Activated naive CD4-positive, alpha-beta T cell treated with anti-CD3 and anti-CD28 coated beads for 36 hours (primary cell): ENCODE results near the gene CCDC71. TPM values are rescaled to one million over a fixed set of nuclear protein-coding genes. Genes with fewer than 3 reads are reported as not detected.
A peak's percentile ranks its signal among the peaks of the same experiment; 100 is the strongest.

Experiments
- CTCF ChIA-PET: fragments of 350-600 bp; sonication (Branson Sonifier 250); formaldehyde crosslinking; loops from one replicate; lab custom pipeline; 2021; ENCODE audit warnings: antibody characterized with exemption; lab: Charles Lee
- DNase-seq: peaks from one replicate; pipeline ENCODE4 v3.0.0-alpha.2; 2020
- H3K27ac Mint-ChIP-seq: one replicate; pipeline ENCODE4 v1.8.0; 2021; ENCODE audit warnings: mild to moderate bottlenecking, mixed read lengths
- H3K27me3 Mint-ChIP-seq: one replicate; pipeline ENCODE4 v1.8.0; 2021; ENCODE audit warnings: low read depth, mixed read lengths
- H3K36me3 Mint-ChIP-seq: one replicate; pipeline ENCODE4 v1.8.0; 2021; ENCODE audit warnings: low read depth, mixed read lengths
- H3K4me1 Mint-ChIP-seq: one replicate; pipeline ENCODE4 v1.8.0; 2021; ENCODE audit warnings: low read depth, mixed read lengths
- H3K4me3 Mint-ChIP-seq: one replicate; pipeline ENCODE4 v1.8.0; 2021; ENCODE audit warnings: mild to moderate bottlenecking, moderate library complexity, mixed read lengths
- H3K9me3 Mint-ChIP-seq: one replicate; pipeline ENCODE4 v1.8.0; 2021; ENCODE audit warnings: mixed read lengths
- intact Hi-C: fragments of 100-400 bp; cut with micrococcal nuclease; formaldehyde crosslinking; loops from one replicate; pipeline ENCODE4 v1.15.1; 2023
- total RNA-seq, 2 experiments: library from RNA; stranded (reverse); gene quantifications; one replicate each; pipeline ENCODE4 v1.2.3, GENCODE V29; 2021

Gene CCDC71
- total RNA-seq, 2 experiments from 2014 or later = 11.8 to 12.8 TPM

DNA sequence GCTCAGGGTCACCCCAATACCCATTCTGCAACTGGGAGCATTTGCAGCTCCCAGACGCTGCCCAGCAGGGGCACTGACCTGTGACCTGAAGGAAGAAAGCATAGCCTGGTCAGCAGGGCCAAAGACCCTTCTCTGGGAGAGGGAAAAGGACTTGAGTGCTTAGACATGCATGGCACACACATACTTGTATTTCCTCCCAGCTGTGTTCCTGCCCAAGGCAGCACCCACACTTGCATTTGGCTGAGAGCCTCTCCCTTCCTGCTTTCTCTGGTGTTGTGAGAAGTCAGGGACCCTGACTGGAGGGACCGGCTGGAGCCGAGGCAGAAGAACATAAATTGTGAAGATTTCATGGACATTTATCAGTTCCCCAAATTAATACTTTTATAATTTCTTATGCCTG, 26.1 kb downstream of the CCDC71 start:
- no peak overlapping the region for H3K27ac Mint-ChIP-seq
- H3K4me1 Mint-ChIP-seq = no peaks in the 10 kb centered on the region
- H3K36me3 Mint-ChIP-seq = no peaks in the 10 kb centered on the region
- intact Hi-C loops = no loop called here
- no peaks in the 10 kb centered on the region for H3K27me3 Mint-ChIP-seq
- CTCF ChIA-PET = no interaction called here
- no peaks in the 10 kb centered on the region for H3K9me3 Mint-ChIP-seq
- DNase-seq = no peak
- H3K4me3 Mint-ChIP-seq = no peak overlapping the region

DNA sequence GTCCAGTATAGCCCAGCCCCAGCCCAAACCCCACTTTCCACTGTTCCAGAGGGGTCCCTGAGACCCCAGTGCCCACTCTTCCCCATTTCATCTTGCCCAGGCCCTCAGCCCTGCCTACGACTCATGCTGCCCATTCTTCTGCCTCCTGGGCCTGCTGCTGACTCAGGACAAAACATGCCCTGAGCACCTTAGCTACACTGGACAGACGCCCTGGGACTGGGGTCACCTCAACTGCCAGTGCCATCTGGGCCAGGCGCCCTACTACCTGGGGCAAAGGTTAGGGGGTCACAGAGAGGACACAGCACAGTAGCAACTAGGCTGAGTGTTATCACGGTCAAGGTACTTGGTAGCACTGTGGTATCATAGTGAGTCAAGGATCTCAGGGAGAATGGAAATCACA, 30.6 kb downstream of the CCDC71 start:
- intact Hi-C loops = no loop called here
- CTCF ChIA-PET = interaction anchor here (1.3 kb wide), 1 partner anchor 15 kb away, joined by 4 read pairs; the partner anchor contains the start of gene USP19
- no peaks in the 10 kb centered on the region for H3K4me1 Mint-ChIP-seq
- peaks cover 20% of the 10 kb centered on the region for H3K27me3 Mint-ChIP-seq
- no peaks in the 10 kb centered on the region for H3K36me3 Mint-ChIP-seq
- no peak overlapping the region for H3K4me3 Mint-ChIP-seq
- no peaks in the 10 kb centered on the region for H3K9me3 Mint-ChIP-seq
- H3K27ac Mint-ChIP-seq = no peak overlapping the region
- no peak for DNase-seq

DNA sequence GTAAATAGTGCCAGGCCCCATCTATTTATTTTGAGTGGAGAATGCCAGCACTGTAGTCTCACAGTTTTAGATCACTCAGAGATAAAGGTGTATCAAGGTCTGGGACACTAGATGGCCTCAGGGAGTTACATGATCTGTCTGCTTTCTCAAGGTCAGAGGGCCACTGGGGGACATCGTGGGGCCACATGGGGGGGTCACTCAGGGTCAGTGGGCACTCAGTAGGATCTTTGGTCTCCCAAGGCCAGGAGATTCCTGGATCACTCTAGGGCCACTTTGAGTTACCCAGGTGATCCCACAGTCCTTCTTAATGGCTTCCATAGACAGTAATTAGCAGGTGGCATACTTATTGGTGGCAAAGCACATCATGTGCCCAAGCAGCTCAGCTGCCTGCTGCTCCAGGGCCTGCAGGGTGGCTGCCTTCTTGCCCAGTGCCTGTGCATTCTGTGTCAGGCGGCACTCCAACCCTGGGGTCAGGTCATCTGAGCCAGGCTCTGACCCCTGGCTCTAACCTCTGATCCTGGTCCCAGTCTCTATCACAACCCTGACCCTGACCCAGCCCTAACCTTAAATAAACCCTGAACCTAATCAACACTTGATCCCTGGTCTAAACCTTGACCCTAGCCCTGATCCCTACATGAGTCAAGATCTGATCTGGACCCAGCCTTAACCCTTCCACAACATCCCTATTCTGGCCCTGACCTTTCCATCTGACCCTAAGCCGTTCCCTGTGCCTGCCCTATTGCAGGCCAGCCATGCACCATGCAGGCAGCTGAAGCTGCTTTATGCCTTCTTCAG, 31.5 kb downstream of the CCDC71 start:
- DNase-seq = no peak
- Mint-ChIP-seq H3K36me3 (no peaks in the 10 kb centered on the region), H3K27ac (no peak overlapping the region), H3K4me1 (no peaks in the 10 kb centered on the region), H3K4me3 (no peak overlapping the region), H3K9me3 (no peaks in the 10 kb centered on the region), H3K27me3 (peaks cover 20% of the 10 kb centered on the region)
- intact Hi-C loops = no loop called here
- CTCF ChIA-PET = interaction anchor here (1.3 kb wide), 1 partner anchor 14 kb away, joined by 4 read pairs; the partner anchor contains the start of gene USP19

DNA sequence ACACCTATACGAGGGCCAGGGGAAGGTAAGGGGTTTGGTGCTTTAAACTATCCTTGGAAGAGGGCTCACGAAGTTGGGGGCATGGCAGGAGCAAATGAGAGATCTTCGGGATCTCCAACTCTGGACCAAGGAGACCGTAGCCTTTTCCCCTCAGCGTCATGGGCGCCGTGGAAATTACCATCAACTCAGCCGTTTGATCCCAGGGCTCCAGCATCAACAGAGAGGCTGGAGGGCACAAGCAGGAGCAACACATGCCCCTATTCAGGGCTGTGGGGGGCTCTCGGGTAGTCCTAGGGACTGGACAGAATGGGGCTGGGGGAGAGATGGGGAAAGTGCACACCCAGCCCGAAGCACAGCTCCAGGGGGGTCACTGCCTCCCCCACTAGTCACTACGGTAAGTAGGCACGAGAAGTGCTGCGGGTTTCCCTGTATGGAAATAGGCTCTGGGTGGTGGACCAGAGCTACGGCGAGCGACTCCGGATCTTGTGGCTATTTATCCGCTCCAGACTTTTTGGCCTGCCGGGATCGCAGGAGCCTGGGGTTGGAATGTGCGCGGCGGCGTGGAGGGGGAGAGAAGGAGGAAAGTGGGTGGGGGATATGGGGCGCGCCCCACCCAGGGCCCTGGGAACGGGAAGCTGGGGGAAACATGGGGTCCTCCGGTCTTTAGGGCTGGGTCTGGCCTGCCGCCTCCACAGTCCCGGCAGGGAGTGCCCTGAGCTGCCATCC, 32.7 kb downstream of the CCDC71 start:
- Mint-ChIP-seq H3K4me1 (no peaks in the 10 kb centered on the region), H3K27me3 (peaks cover 20% of the 10 kb centered on the region), H3K4me3 (peak overlapping the region; percentile 21), H3K36me3 (no peaks in the 10 kb centered on the region), H3K27ac (no peak overlapping the region), H3K9me3 (no peaks in the 10 kb centered on the region)
- CTCF ChIA-PET = no interaction called here
- intact Hi-C loops = no loop called here
- DNase-seq = no peak

DNA sequence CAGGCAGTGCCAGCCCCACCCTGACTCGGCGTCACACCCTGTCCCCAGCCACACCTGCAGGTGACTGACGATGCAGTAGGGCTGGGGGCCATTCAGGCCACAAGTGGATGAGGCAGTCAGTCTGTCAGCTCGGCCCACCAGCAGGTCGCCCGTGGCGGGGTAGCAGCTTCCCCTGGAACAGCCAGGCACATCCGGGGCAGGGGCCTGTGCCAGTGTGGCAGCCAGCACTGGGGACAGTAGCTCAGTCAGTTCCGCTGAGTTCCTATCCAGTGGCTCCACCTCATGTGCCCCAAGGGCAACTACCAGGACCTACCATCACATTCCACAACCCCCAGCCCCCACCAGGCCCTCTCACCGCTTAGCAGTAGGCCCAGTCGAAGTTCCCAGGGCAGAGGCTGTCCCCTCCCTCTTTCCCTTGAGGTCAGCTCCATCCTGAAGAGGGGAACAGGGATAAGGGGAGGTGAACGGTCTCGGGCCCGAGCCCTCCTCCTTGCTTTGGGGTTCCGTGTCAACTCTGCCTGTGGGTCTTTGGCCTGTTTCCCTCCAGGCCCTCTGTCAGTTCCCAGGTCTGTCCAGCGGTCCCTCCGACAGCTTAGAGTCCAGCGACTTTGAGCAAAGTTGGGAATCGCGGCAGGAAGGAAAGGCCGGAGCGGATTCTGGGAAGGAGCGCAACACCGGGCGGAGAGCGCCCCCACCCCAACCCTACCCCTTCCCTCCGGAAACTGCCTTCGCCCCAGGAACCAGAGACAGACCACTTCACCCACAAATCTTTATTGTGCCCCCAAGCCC, 33.5 kb downstream of the CCDC71 start, which contains the start of gene LAMB2:
Gene LAMB2 (minus strand): TSS at position 614 of the 789 bp plus-strand sequence. CDS start 183 bp downstream, at position 431.
- intact Hi-C loops = no loop called here
- Mint-ChIP-seq H3K4me3 (peak within 1 kb of the TSS; percentile 21), H3K4me1 (no peaks in the 10 kb centered on the region), H3K36me3 (no peaks in the 10 kb centered on the region), H3K27ac (no peak within 1 kb of the TSS), H3K27me3 (peaks cover 20% of the 10 kb centered on the region), H3K9me3 (no peaks in the 10 kb centered on the region)
- no peak for DNase-seq
- CTCF ChIA-PET = interaction anchor here (0.6 kb wide), 1 partner anchor 314 kb away, joined by 4 read pairs; no protein-coding TSS in a partner anchor

DNA sequence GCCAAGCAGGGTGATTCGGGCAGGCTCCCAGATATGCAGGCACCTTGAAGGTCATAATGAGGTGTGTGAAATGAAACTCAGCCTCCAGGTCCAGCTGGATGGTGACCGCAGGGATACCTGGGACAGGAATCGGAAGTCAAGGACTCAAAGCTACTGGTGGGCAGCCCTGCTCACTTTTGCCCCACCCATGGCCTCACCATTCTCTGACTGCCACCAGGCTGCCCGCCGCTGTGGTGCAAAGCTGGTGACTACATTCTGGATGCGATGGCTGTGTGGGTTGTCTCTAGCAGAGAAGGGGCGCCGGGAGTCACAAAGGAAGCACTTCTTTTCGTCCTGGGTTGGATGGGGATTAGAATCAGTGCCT, 34.1 kb downstream of the CCDC71 start:
- H3K9me3 Mint-ChIP-seq = no peaks in the 10 kb centered on the region
- H3K36me3 Mint-ChIP-seq = no peaks in the 10 kb centered on the region
- intact Hi-C loops = no loop called here
- H3K4me1 Mint-ChIP-seq = no peaks in the 10 kb centered on the region
- CTCF ChIA-PET = interaction anchor here (0.6 kb wide), 1 partner anchor 314 kb away, joined by 4 read pairs; no protein-coding TSS in a partner anchor
- no peak overlapping the region for H3K27ac Mint-ChIP-seq
- H3K4me3 Mint-ChIP-seq = no peak overlapping the region
- H3K27me3 Mint-ChIP-seq = peaks cover 20% of the 10 kb centered on the region
- no peak for DNase-seq

DNA sequence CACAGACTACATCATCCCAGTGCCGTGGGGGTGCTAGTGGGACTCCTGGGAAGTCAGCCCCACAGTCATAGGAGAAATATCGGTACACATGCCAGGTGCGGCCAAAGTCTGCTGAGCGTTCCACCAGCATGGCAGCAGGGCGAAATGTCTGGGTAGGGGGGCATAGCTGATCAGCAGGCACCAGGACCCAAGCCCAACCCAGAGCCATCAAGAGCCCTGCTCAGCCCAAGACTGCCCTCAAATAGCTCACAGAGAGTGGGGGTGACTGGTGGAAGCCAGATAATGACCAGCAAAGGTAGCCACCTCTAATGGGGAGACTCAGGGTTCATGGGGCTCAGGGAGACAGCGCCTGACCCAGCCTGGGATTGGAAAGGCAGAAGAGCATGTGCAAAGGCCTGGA, 34.6 kb downstream of the CCDC71 start:
- peaks cover 20% of the 10 kb centered on the region for H3K27me3 Mint-ChIP-seq
- no peak overlapping the region for H3K4me3 Mint-ChIP-seq
- H3K27ac Mint-ChIP-seq = no peak overlapping the region
- no peaks in the 10 kb centered on the region for H3K9me3 Mint-ChIP-seq
- H3K36me3 Mint-ChIP-seq = no peaks in the 10 kb centered on the region
- no peak for DNase-seq
- CTCF ChIA-PET = no interaction called here
- intact Hi-C loops = no loop called here
- H3K4me1 Mint-ChIP-seq = no peaks in the 10 kb centered on the region

DNA sequence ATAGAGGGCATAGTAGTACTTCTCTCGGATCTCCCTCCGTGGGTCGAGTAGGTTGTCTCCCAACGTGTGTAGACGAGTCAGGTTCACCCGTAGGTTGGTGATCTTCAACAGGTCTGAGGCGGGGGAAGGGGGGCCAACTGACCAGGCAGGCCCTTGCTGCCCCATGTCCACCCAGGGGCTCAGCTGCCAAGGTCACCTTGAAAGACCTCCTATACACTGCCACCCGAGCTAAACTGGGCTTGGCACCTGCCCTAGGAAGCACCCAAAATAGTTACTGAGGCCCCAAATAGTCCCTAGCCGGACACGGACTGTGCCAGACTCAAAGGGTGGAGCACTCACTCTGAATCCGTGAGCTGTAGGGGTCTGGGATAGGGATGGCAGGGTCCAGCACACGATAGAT, 35.1 kb downstream of the CCDC71 start:
- intact Hi-C loops = no loop called here
- CTCF ChIA-PET = no interaction called here

DNA sequence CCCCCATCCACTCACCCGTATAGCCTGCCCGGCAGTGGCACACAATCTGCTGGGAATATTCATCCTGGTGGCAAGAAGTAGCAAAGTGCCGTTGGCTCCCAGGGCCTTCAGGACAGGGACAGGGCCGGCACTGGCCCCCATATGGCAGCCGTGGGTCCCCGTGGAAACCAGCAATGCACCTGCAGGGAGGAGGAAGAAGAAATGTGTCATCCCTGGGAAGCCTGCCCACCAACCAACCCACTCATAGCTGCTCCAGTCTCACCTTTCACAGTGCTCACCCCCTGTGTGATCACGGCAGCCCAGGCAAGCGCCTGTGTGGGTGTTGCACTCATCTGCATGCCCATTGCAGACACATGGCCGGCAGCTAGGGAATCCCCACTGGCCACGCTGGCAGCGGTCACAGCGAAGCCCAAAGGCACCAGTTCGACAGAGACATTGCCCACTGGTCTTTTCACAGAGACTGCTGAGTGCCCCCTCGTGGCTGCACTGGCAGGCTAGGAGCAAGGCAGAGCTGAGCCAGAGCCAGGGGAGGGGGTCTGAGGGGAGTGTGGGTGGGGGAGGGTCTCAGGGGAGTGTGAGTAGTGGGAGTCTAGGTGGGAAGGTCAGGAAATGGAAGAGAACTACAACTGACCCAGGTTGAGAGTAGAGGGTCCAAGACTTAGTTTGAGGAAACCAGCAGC, 41.0 kb downstream of the CCDC71 start:
- CTCF ChIA-PET = no interaction called here
- peaks cover 5% of the 10 kb centered on the region for H3K4me1 Mint-ChIP-seq
- no peak overlapping the region for H3K27ac Mint-ChIP-seq
- intact Hi-C loops = no loop called here
- no peaks in the 10 kb centered on the region for H3K36me3 Mint-ChIP-seq
- no peaks in the 10 kb centered on the region for H3K9me3 Mint-ChIP-seq
- DNase-seq = no peak
- H3K4me3 Mint-ChIP-seq = no peak overlapping the region
- no peaks in the 10 kb centered on the region for H3K27me3 Mint-ChIP-seq

More for the DNA sequence above, 35.1 kb downstream of the CCDC71 start:
- peaks cover 20% of the 10 kb centered on the region for H3K27me3 Mint-ChIP-seq
- H3K4me1 Mint-ChIP-seq = no peaks in the 10 kb centered on the region
- no peak for DNase-seq
- H3K27ac Mint-ChIP-seq = no peak overlapping the region
- H3K9me3 Mint-ChIP-seq = no peaks in the 10 kb centered on the region
- H3K4me3 Mint-ChIP-seq = no peak overlapping the region
- no peaks in the 10 kb centered on the region for H3K36me3 Mint-ChIP-seq

DNA sequence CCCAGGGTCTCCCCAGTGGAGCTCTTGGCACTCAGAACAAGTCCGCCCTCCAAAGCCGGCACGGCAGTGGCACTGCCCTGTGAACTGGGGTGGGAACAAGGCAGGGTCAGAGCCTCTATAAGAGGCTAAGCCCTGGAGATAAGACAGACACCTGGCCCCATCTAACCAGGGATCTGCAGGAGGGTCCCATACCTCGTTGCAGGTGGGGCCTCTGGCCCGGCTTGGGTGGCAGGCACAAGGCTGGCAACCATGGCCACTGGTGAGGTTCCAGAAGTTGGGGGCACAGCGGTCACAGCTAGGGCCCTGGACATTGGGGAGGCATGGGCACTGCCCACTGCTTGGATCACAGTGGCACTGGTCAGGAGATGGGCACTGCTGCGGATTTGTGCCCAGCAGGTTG, 41.9 kb downstream of the CCDC71 start:
- H3K4me1 Mint-ChIP-seq = peaks cover 13% of the 10 kb centered on the region
- no peaks in the 10 kb centered on the region for H3K9me3 Mint-ChIP-seq
- no peaks in the 10 kb centered on the region for H3K27me3 Mint-ChIP-seq
- intact Hi-C loops = no loop called here
- CTCF ChIA-PET = no interaction called here
- no peak overlapping the region for H3K27ac Mint-ChIP-seq
- DNase-seq = no peak
- no peaks in the 10 kb centered on the region for H3K36me3 Mint-ChIP-seq
- H3K4me3 Mint-ChIP-seq = no peak overlapping the region

DNA sequence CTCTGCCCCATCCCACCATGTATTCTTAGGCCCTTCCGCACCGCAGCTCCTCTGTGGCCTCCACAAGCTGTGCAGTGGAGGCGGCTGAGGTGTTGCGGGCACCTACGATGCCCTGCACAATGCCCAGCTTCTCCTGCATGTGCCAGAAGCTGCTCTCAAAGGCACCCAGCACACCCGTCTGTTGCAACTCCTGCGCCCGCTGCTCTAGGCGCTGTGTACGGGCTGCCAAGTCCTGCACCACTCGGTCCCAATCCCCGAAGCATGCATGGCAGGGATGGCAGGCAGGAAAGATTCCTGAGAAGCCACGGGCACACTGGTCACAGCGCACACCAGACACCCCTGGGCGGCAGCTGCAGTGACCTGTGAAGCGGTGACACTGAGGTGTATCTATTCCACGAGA, 42.4 kb downstream of the CCDC71 start:
- DNase-seq = no peak
- H3K9me3 Mint-ChIP-seq = no peaks in the 10 kb centered on the region
- peaks cover 2% of the 10 kb centered on the region for H3K36me3 Mint-ChIP-seq
- H3K27me3 Mint-ChIP-seq = no peaks in the 10 kb centered on the region
- intact Hi-C loops = no loop called here
- CTCF ChIA-PET = no interaction called here
- peaks cover 17% of the 10 kb centered on the region for H3K4me1 Mint-ChIP-seq
- no peak overlapping the region for H3K27ac Mint-ChIP-seq
- no peak overlapping the region for H3K4me3 Mint-ChIP-seq
